Measurements from ENCODE around the gene PTBP2. TPM values are rescaled to one million over a fixed set of nuclear protein-coding genes. Genes with fewer than 3 reads are reported as not detected.
"Not testable (repeated sequence)": the region's sequence is repeated elsewhere in the genome, so short reads cannot be mapped to it uniquely, and the experiment has no call there.

PTBP2 gene
- total and polyA plus RNA-seq, 2 donors (not counting 1 experiment from before 2014, with no cell fraction given) = 18.7 to 33.6 TPM

DNA sequence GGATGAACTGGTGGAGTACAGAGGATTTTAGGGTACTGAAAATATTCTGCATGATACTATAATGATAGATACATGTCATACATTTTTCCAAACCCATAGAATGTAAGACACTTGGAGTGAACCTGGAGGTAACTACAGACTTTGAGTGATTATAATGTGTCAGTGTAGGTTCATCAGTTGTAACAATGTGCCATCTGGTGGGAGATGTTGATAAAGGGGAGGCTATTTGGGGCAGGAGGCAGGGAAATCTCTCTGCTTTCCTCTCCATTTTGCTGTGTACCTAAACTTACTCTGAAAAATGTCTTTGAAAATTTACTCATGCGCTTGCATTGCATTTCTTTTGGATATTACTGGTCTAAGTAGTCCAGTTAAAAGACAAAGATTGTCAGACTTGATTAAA, 35.2 kb downstream of the PTBP2 start:
- H3K79me2 ChIP-seq (ENCODE audit: control insufficient read depth, insufficient read depth, low read length) = peaks cover 6% of the 10 kb centered on the region
- Mint-ChIP-seq H3K4me1 (no peaks in the 10 kb centered on the region), H3K4me3 (no peak overlapping the region), H3K27ac (no peak overlapping the region), H3K27me3 (no peaks in the 10 kb centered on the region), H3K9me3 (ENCODE audit: insufficient read depth) (peaks cover 2% of the 10 kb centered on the region)
- CTCF ChIA-PET = no interaction called here
- H3K4me1 ChIP-seq (ENCODE audit: control insufficient read depth in 2 of 2, insufficient read depth in 2 of 2, low read length in 2 of 2) = no peaks in the 10 kb centered on the region
- no peak overlapping the region for H3K4me2 ChIP-seq (replicated peaks; ENCODE audit: low read depth, low read length, poor library complexity, severe bottlenecking)
- no peak for ATAC-seq (ENCODE audit: low read depth)
- no peaks in the 10 kb centered on the region for H4K20me1 ChIP-seq (ENCODE audit: control insufficient read depth, insufficient read depth, low read length, poor library complexity, severe bottlenecking)
- H3K9ac ChIP-seq (ENCODE audit: low read length) = no peak overlapping the region
- H2AFZ ChIP-seq (ENCODE audit: insufficient read depth, low read depth, low read length, poor library complexity, severe bottlenecking) = no peak overlapping the region
- H3K4me3 ChIP-seq (ENCODE audit: control extremely low read depth in 1 of 5, extremely low read depth in 1 of 5, insufficient read depth in 1 of 5, low read depth in 2 of 5, low read length in 4 of 5) = no peak overlapping the region
- no peak for TF ChIP-seq EZH2 (IDR thresholded peaks at IDR 0.05; ENCODE audit: borderline replicate concordance, insufficient read depth, low read depth, low read length, poor library complexity, severe bottlenecking)
- no peak for DNase-seq
- H3K27ac ChIP-seq (ENCODE audit: low read length in 2 of 2) = no peak overlapping the region
- intact Hi-C loops (cut with micrococcal nuclease) = no loop called here
- 100% methylated on average over 1 of the region's 1 CpG for WGBS (ENCODE audit: insufficient coverage)
- H3K9me3 ChIP-seq (ENCODE audit: control extremely low read depth in 1 of 3, control insufficient read depth in 2 of 3, insufficient read depth in 1 of 3, low read length in 2 of 3) = peaks cover 0 to 1% (median 0%) of the 10 kb centered on the region in 3 donors
- peaks cover 12 to 23% of the 10 kb centered on the region in 2 experiments for H3K36me3 ChIP-seq (replicated peaks in 1 of 2; ENCODE audit: control extremely low read depth in 1 of 2, control insufficient read depth in 1 of 2, extremely low read depth in 1 of 2, insufficient read depth in 2 of 2, low read length in 1 of 2)
- H3K27me3 ChIP-seq (replicated peaks in 1 of 4; ENCODE audit: control extremely low read depth in 1 of 4, control insufficient read depth in 3 of 4, insufficient read depth in 4 of 4, low read length in 3 of 4) = no peaks in the 10 kb centered on the region
- POLR2A ChIA-PET = no interaction called here

DNA sequence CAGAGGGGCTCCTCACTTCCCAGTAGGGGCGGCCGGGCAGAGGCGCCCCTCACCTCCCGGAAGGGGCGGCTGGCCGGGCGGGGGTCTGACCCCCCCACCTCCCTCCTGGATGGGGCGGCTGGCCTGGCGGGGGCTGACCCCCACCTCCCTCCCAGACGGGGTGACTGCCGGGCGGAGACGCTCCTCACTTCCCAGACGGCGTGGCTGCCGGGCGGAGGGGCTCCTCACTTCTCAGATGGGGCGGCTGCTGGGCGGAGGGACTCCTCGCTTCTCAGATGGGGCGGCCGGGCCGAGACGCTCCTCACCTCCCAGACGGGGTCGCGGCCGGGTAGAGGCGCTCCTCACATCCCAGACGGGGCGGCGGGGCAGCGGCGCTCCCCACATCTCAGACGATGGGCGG, 41.0 kb downstream of the PTBP2 start:
- H3K79me2 ChIP-seq (ENCODE audit: control insufficient read depth, insufficient read depth, low read length); H3K9ac ChIP-seq (ENCODE audit: low read length); H3K9me3 ChIP-seq (ENCODE audit: control extremely low read depth in 1 of 3, control insufficient read depth in 2 of 3, insufficient read depth in 1 of 3, low read length in 2 of 3); H3K27me3 Mint-ChIP-seq; H3K4me1 Mint-ChIP-seq; H4K20me1 ChIP-seq (ENCODE audit: control insufficient read depth, insufficient read depth, low read length, poor library complexity, severe bottlenecking); H3K4me1 ChIP-seq (ENCODE audit: control insufficient read depth in 2 of 2, insufficient read depth in 2 of 2, low read length in 2 of 2); ATAC-seq (ENCODE audit: low read depth); H2AFZ ChIP-seq (ENCODE audit: insufficient read depth, low read depth, low read length, poor library complexity, severe bottlenecking); H3K4me2 ChIP-seq (replicated peaks; ENCODE audit: low read depth, low read length, poor library complexity, severe bottlenecking); H3K9me3 Mint-ChIP-seq (ENCODE audit: insufficient read depth); H3K4me3 ChIP-seq (ENCODE audit: control extremely low read depth in 1 of 5, extremely low read depth in 1 of 5, insufficient read depth in 1 of 5, low read depth in 2 of 5, low read length in 4 of 5); H3K36me3 ChIP-seq (replicated peaks in 1 of 2; ENCODE audit: control extremely low read depth in 1 of 2, control insufficient read depth in 1 of 2, extremely low read depth in 1 of 2, insufficient read depth in 2 of 2, low read length in 1 of 2); intact Hi-C loops (cut with micrococcal nuclease); H3K27ac ChIP-seq (ENCODE audit: low read length in 2 of 2); H3K27ac Mint-ChIP-seq; CTCF ChIA-PET; H3K4me3 Mint-ChIP-seq; DNase-seq; H3K27me3 ChIP-seq (replicated peaks in 1 of 4; ENCODE audit: control extremely low read depth in 1 of 4, control insufficient read depth in 3 of 4, insufficient read depth in 4 of 4, low read length in 3 of 4); POLR2A ChIA-PET: not testable (repeated sequence)
- WGBS (ENCODE audit: insufficient coverage) = over 99% methylated on average over 13 of the region's 36 CpGs

Data from B cell (primary cell).